A549 (cell line): ENCODE results near the gene CADM2. TPM values are rescaled to one million over a fixed set of nuclear protein-coding genes. Genes with fewer than 3 reads are reported as not detected.

Source experiments
- ATAC-seq, 2 experiments: fragments of 200-7000 bp in 1 of 2; fragments of >200 bp in 1 of 2; cut with Nextera tagmentation in 1 of 2; cut with Tn5 transposase in 1 of 2; 3 replicates each; pipeline versions ENCODE4 v1.8.0 to v1.9.1; 2018 to 2020; ENCODE audit warnings: mild to moderate bottlenecking in 1 of 2, moderate library complexity in 1 of 2
- CTCF ChIA-PET: fragments of 300-600 bp; sonication (Branson Sonifier 250); formaldehyde crosslinking; extraction: SDS; loops from one replicate; lab custom pipeline; 2021; ENCODE audit warnings: antibody characterized with exemption, inconsistent platforms; lab: Yijun Ruan, JAX
- POLR2A ChIA-PET: fragments of 350-600 bp; formaldehyde crosslinking; extraction: SDS; loops from one replicate; lab custom pipeline; 2021; ENCODE audit warnings: antibody characterized with exemption, inconsistent platforms; lab: Yijun Ruan, JAX
- DNase-seq, 2 experiments: peaks; one replicate each; pipeline versions ENCODE4 v3.0.0 to v3.0.0-alpha.2; 2011 to 2016; ENCODE audit warnings: low read depth in 1 of 2, low spot score in 1 of 2
- FAIRE-seq: peaks from 2 replicates; lab custom pipeline; 2011; peaks lifted over from hg19 to GRCh38; lab: Jason Lieb, UNC
- H3K27ac ChIP-seq, 2 experiments: fragments of >200 bp; sonication (Bioruptor Twin); formaldehyde crosslinking; 3 replicates each; pipeline ENCODE4 v1.5.1; 2016 to 2017
- H3K4me1 ChIP-seq: fragments of >200 bp; sonication (Bioruptor Twin); formaldehyde crosslinking; 3 replicates; pipeline ENCODE4 v1.6.1; 2016
- H3K4me2 ChIP-seq: fragments of >200 bp; sonication (Bioruptor Twin); formaldehyde crosslinking; 3 replicates; pipeline ENCODE4 v1.6.1; 2016
- H3K4me3 ChIP-seq: fragments of >200 bp; sonication (Bioruptor Twin); formaldehyde crosslinking; 3 replicates; pipeline ENCODE4 v1.5.1; 2016
- H3K9me3 ChIP-seq: fragments of >200 bp; sonication (Bioruptor Twin); formaldehyde crosslinking; 3 replicates; pipeline ENCODE4 v1.6.1; 2016
- BCL3 ChIP-seq: fragments of >200 bp; sonication (Bioruptor Twin); formaldehyde crosslinking; IDR thresholded peaks from 3 replicates; pipeline ENCODE4 v1.6.1; 2016
- CBX8 ChIP-seq: fragments of 200-600 bp; sonication (generic); IDR thresholded peaks from 2 replicates; pipeline ENCODE4 v1.6.1; 2016
- CEBPB ChIP-seq, 2 experiments: fragments of >200 bp in 1 of 2; sonication (Bioruptor Twin) in 1 of 2; formaldehyde crosslinking in 1 of 2; IDR thresholded peaks; 2 replicates each; pipeline ENCODE4 v1.6.1; 2012 to 2016
- CHD4 ChIP-seq: fragments of 200-600 bp; sonication (generic); IDR thresholded peaks from 2 replicates; pipeline ENCODE4 v1.6.1; 2016; ENCODE audit warnings: antibody characterized with exemption, mild to moderate bottlenecking, borderline replicate concordance
- EHF ChIP-seq: fragments of 250-450 bp; sonication (Bioruptor Pico); IDR thresholded peaks from 2 replicates; pipeline ENCODE4 v1.5.0; 2020; ENCODE audit warnings: mild to moderate bottlenecking
- EHMT2 ChIP-seq: fragments of 200-600 bp; sonication (generic); IDR thresholded peaks from 2 replicates; pipeline ENCODE4 v1.6.1; 2016; ENCODE audit warnings: antibody characterized with exemption, low read depth, mild to moderate bottlenecking, moderate library complexity
- ELK1 ChIP-seq: fragments of 150-350 bp; IDR thresholded peaks from 2 replicates; pipeline ENCODE4 v1.6.1; 2014; ENCODE audit warnings: low read depth, mild to moderate bottlenecking, low read length
- FOSL2 ChIP-seq, 2 experiments: fragments of 450-650 bp in 1 of 2; fragments of >200 bp in 1 of 2; sonication (Bioruptor Twin) in 1 of 2; formaldehyde crosslinking; IDR thresholded peaks; 2 replicates each; pipeline versions ENCODE4 v1.5.0 to v1.6.1; 2016 to 2020; ENCODE audit warnings: mild to moderate bottlenecking in 1 of 2, moderate library complexity in 1 of 2
- FOXS1 ChIP-seq: fragments of 250-450 bp; sonication (Bioruptor Pico); IDR thresholded peaks from 2 replicates; pipeline ENCODE4 v1.5.0; 2020; ENCODE audit warnings: mild to moderate bottlenecking, moderate library complexity
- GATA3 ChIP-seq: IDR thresholded peaks from 2 replicates; pipeline ENCODE4 v1.6.1; 2012; ENCODE audit warnings: borderline replicate concordance
- HEYL ChIP-seq: fragments of 250-450 bp; sonication (Bioruptor Pico); IDR thresholded peaks from 2 replicates; pipeline ENCODE4 v1.8.0; 2021; ENCODE audit warnings: mild to moderate bottlenecking, moderate library complexity
- HMGXB4 ChIP-seq: fragments of 250-450 bp; sonication (Bioruptor Pico); IDR thresholded peaks from 2 replicates; pipeline ENCODE4 v1.5.0; 2021; ENCODE audit warnings: mild to moderate bottlenecking, moderate library complexity, borderline replicate concordance
- JUNB ChIP-seq: fragments of >200 bp; sonication (Bioruptor Twin); formaldehyde crosslinking; IDR thresholded peaks from 2 replicates; pipeline ENCODE4 v1.6.1; 2016
- KDM1A ChIP-seq: fragments of 200-600 bp; sonication (generic); IDR thresholded peaks from 2 replicates; pipeline ENCODE4 v1.6.1; 2016; ENCODE audit warnings: low read depth, mild to moderate bottlenecking
- KDM5A ChIP-seq: fragments of 200-600 bp; sonication (generic); IDR thresholded peaks from 2 replicates; pipeline ENCODE4 v1.6.1; 2016; ENCODE audit warnings: antibody characterized with exemption, mild to moderate bottlenecking
- MAX ChIP-seq: IDR thresholded peaks from 2 replicates; pipeline ENCODE4 v1.6.1; 2012
- MAZ ChIP-seq: fragments of 150-350 bp; IDR thresholded peaks from 2 replicates; pipeline ENCODE4 v1.6.1; 2014; ENCODE audit warnings: antibody characterized with exemption, low read depth, low read length, borderline replicate concordance
- NPAS2 ChIP-seq: fragments of 250-450 bp; sonication (Bioruptor Pico); IDR thresholded peaks from 2 replicates; pipeline ENCODE4 v1.8.0; 2022; ENCODE audit warnings: mild to moderate bottlenecking, moderate library complexity, borderline replicate concordance
- NR3C1 ChIP-seq: fragments of >200 bp; sonication (Bioruptor Twin); formaldehyde crosslinking; IDR thresholded peaks from 3 replicates; pipeline ENCODE4 v1.6.1; 2017
- PHF8 ChIP-seq: fragments of 200-600 bp; sonication (generic); IDR thresholded peaks from 2 replicates; pipeline ENCODE4 v1.6.1; 2016; ENCODE audit warnings: low read depth, mild to moderate bottlenecking, antibody characterized with exemption, moderate library complexity, borderline replicate concordance
- POLR2AphosphoS2 ChIP-seq: conservative IDR thresholded peaks from 2 replicates; pipeline ENCODE4 v1.6.1; 2012; ENCODE audit warnings: low read length, improper control_type of control experiment, inconsistent platforms
- RAD21 ChIP-seq, 2 experiments: fragments of >200 bp in 1 of 2; sonication (Bioruptor Twin) in 1 of 2; formaldehyde crosslinking in 1 of 2; IDR thresholded peaks in 1 of 2; conservative IDR thresholded peaks in 1 of 2; 2 replicates in 1 of 2; 3 replicates in 1 of 2; pipeline ENCODE4 v1.6.1; 2012 to 2018; ENCODE audit warnings: inconsistent platforms in 1 of 2
- RCOR1 ChIP-seq: fragments of 150-350 bp; IDR thresholded peaks from 2 replicates; pipeline ENCODE4 v1.6.1; 2014; ENCODE audit warnings: antibody characterized with exemption, low read length, low read depth
- RFX5 ChIP-seq: fragments of 450-650 bp; IDR thresholded peaks from 2 replicates; pipeline ENCODE4 v1.7.1; 2014; ENCODE audit warnings: antibody characterized with exemption, mild to moderate bottlenecking, moderate library complexity
- SMC3 ChIP-seq: fragments of >200 bp; sonication (Bioruptor Twin); formaldehyde crosslinking; IDR thresholded peaks from 3 replicates; pipeline ENCODE4 v1.6.1; 2018; ENCODE audit warnings: inconsistent platforms
- WGBS: methylation state at CpG from one replicate; pipeline ENCODE4 v1.1.6; 2017; ENCODE audit errors: missing lambda C conversion rate; 5-methylcytosine and 5-hydroxymethylcytosine counted together
- polyA plus RNA-seq, 4 experiments: library from polyadenylated mRNA; depleted of rRNA in 3 of 4; stranded (reverse); fragments of >200 nt; fragmentation: RNase III in 1 of 4; extraction: RNeasy Plus Mini Kit Qiagen cat#74134 plus additional on column Dnase treatment in 1 of 4; gene quantifications; 2 replicates in 3 of 4; 3 replicates in 1 of 4; pipeline ENCODE4 v1.2.3, GENCODE V29; 2011 to 2017

The CADM2 gene
- polyA plus RNA-seq, 2 of the 4 experiments (the other 2 are of a cell fraction): 0.05 to 0.71 TPM

- no peak for ATAC-seq
- no peak overlapping the region for H3K27ac ChIP-seq
- ChIA-PET CTCF (interaction anchor here (0.6 kb wide), 1 partner anchor 164 kb away, joined by 3 read pairs; no protein-coding TSS in a partner anchor), POLR2A (no interaction called here)
- no peak for DNase-seq
- no peak overlapping the region for H3K4me2 ChIP-seq
- no peak for TF ChIP-seq HMGXB4
- no peak for TF ChIP-seq SMC3
- TF ChIP-seq EHF: no peak
- no peak for TF ChIP-seq FOXS1 (CRISPR knock-in tag)
- no peak for TF ChIP-seq EHMT2
- no peak for TF ChIP-seq KDM1A
- TF ChIP-seq HEYL: no peak
- no peak for TF ChIP-seq GATA3
- TF ChIP-seq ELK1: no peak
- no peak for TF ChIP-seq MAX
- no peak for TF ChIP-seq RFX5
- TF ChIP-seq PHF8: no peak
- no peak for TF ChIP-seq KDM5A
- no peak for TF ChIP-seq NR3C1
- TF ChIP-seq CBX8: no peak
- no peak for TF ChIP-seq POLR2AphosphoS2
- TF ChIP-seq CEBPB (IDR thresholded peaks at IDR 0.05): no peak
- no peak for TF ChIP-seq NPAS2 (CRISPR knock-in tag)
- WGBS: 21% methylated on average over 5 of the region's 5 CpGs
- no peaks in the 10 kb centered on the region for H3K4me1 ChIP-seq
- FAIRE-seq: no peak
- no peak overlapping the region for H3K4me3 ChIP-seq
- no peaks in the 10 kb centered on the region for H3K9me3 ChIP-seq
Observed at GRCh38 chr3:85020828-85021227, 62.0 kb downstream of the CADM2 start.

- no peak for DNase-seq
- Histone ChIP-seq H3K4me2 (no peak overlapping the region), H3K4me1 (no peaks in the 10 kb centered on the region), H3K4me3 (no peak overlapping the region), H3K27ac (no peak overlapping the region), H3K9me3 (no peaks in the 10 kb centered on the region)
- ChIA-PET CTCF (no interaction called here), POLR2A (no interaction called here)
- WGBS: 19% methylated on average over 7 of the region's 7 CpGs
- ATAC-seq: no peak
- FAIRE-seq: no peak
- TF ChIP-seq NR3C1 (no peak), RAD21 (conservative IDR thresholded peaks at IDR 0.05 in 1 of 2, IDR thresholded peaks at IDR 0.05 in 1 of 2) (no peak), PHF8 (no peak), RCOR1 (no peak), JUNB (no peak), MAZ (no peak), FOSL2 (IDR thresholded peaks at IDR 0.05) (no peak), FOSL2 (CRISPR knock-in tag; IDR thresholded peaks at IDR 0.05) (no peak), BCL3 (no peak), CHD4 (no peak)
Observed at GRCh38 chr3:85030052-85030451, 71.3 kb downstream of the CADM2 start.
